Measurements from ENCODE around the gene CEP170B. TPM values are rescaled to one million over a fixed set of nuclear protein-coding genes. Genes with fewer than 3 reads are reported as not detected.

The CEP170B gene
- total and polyA plus RNA-seq, 2 donors (not counting 3 experiments of a cell fraction or from before 2014, with no cell fraction given), result 13.9 to 38.6 TPM

- no peaks in the 10 kb centered on the region for H4K20me1 ChIP-seq (replicated peaks; ENCODE audit: control insufficient read depth, extremely low read depth, insufficient read depth, low read length)
- intact Hi-C loops (cut with micrococcal nuclease) (no loop called here), dilution Hi-C loops (cut with MboI; ENCODE audit: extremely low pct_ligation_motif_present, low sequenced_read_pairs) (no loop called here)
- TF ChIP-seq POLR2AphosphoS5 (IDR thresholded peaks at IDR 0.05; ENCODE audit: insufficient read depth, low read depth, low read length) (no peak), EZH2 (IDR thresholded peaks at IDR 0.05; ENCODE audit: borderline replicate concordance, low read depth, low read length, severe bottlenecking) (no peak), MAX (IDR thresholded peaks at IDR 0.05; ENCODE audit: insufficient read depth, insufficient read length) (no peak), CTCF (IDR thresholded peaks at IDR 0.05; ENCODE audit: extremely low read depth in 1 of 2, insufficient read depth in 1 of 2, low read depth in 1 of 2, low read length in 2 of 2) (no peak), FOS (IDR thresholded peaks at IDR 0.05; ENCODE audit: borderline replicate concordance, insufficient read depth, low read length) (no peak), GATA2 (IDR thresholded peaks at IDR 0.05; ENCODE audit: insufficient read depth, insufficient read length, low read depth, low read length) (no peak), MYC (IDR thresholded peaks at IDR 0.05; ENCODE audit: low read depth, low read length) (no peak)
- no peaks in the 10 kb centered on the region for H3K79me2 ChIP-seq (ENCODE audit: control insufficient read depth, insufficient read depth, low read length)
- FAIRE-seq (no peak), DNase-seq (ENCODE audit: low read depth, low spot score) (no peak)
- no peaks in the 10 kb centered on the region for H3K9me1 ChIP-seq (replicated peaks; ENCODE audit: control insufficient read depth, extremely low read depth, insufficient read depth, low read length)
- H3K4me1 ChIP-seq (ENCODE audit: control insufficient read depth, extremely low read depth, insufficient read depth, low read length), result peaks cover 16% of the 10 kb centered on the region
- no peaks in the 10 kb centered on the region for H3K9me3 ChIP-seq (replicated peaks; ENCODE audit: control insufficient read depth, insufficient read depth, low read length)
- POLR2A ChIA-PET, result no interaction called here
- H3K4me3 ChIP-seq (replicated peaks in 1 of 3; ENCODE audit: insufficient read depth in 1 of 3, low read depth in 1 of 3, low read length in 3 of 3), result no peak overlapping the region
- peaks cover 0 to 4% of the 10 kb centered on the region in 2 experiments for H3K36me3 ChIP-seq (ENCODE audit: control insufficient read depth in 2 of 2, extremely low read depth in 1 of 2, insufficient read depth in 2 of 2, low read length in 2 of 2)
- no peak overlapping the region for H2AFZ ChIP-seq (ENCODE audit: low read depth, low read length)
- no peak overlapping the region for H3K27ac ChIP-seq (ENCODE audit: insufficient read depth, low read depth, low read length)
- CTCF ChIA-PET, result interaction anchor here (1.8 kb wide), 1 partner anchor 124 kb away, joined by 7 read pairs; no protein-coding TSS in a partner anchor
- BruUV-seq (replicated peaks), result no TSS peak
- no peak overlapping the region for H3K4me2 ChIP-seq (ENCODE audit: insufficient read depth, low read length)
- no peaks in the 10 kb centered on the region for H3K27me3 ChIP-seq (ENCODE audit: control insufficient read depth in 2 of 2, insufficient read depth in 2 of 2, low read length in 2 of 2)
- no peak overlapping the region for H3K9ac ChIP-seq (replicated peaks; ENCODE audit: extremely low read depth, insufficient read depth, low read length)
Observed at GRCh38 chr14:104892531-104893434, 27.7 kb downstream of the CEP170B start.
